Raji (cell line): Measurements from ENCODE around the gene COL11A1.

Experiments
- POLR2A ChIP-seq: IDR thresholded peaks from 2 replicates; pipeline ENCODE4 v1.6.1; 2011; ENCODE audit warnings: low read depth, low read length, control low read depth; ENCODE audit not compliant: insufficient read depth

Gene COL11A1

DNA sequence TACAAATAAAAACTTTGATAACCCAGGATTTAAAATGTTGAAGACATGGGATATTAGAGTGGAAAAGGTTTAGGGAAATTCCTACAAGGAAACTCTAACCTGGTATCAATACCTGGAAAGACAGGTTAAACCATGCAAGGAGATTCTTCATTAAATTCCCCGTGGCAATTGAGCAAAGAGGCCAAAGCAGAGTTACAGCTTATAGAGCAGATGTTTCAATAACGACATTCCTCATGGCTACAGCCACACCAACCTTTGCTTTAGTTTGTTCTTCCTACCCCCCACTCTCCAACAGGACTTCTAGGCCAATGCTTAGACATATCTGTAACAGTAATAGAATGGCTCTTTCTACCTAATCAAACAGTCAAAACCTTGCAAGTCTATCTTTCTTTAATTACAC lies 271.3 kb downstream of the COL11A1 start:
- no peak for TF ChIP-seq POLR2A

DNA sequence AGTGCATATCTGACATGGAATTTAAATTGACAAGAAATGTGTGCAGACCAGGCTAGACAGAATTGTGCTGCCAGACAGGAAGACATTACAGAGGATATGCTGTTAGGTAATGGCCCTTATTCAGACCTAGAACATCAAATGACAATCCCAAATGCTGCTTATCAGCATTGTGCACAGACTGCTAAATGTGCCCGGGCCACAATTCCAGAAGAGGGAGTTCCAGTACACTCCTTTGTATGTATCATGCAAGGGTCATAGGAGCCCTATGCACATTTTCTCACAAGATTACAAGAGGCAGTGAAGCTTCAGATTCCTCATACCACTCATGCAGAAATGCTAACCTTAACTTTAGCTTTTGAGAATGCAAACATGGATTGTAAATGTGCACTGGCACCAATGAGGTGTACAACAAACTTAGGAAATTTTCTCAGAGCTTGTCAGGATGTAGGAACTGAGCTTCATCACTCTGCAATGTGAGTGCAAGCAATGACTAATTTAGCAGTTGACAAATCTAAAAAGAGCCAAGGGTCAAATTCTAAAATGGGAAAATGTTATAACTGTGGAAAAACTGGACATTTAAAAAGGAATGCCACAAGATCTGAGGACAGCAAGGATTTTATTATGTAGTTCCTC lies 273.5 kb downstream of the COL11A1 start:
- no peak for TF ChIP-seq POLR2A

DNA sequence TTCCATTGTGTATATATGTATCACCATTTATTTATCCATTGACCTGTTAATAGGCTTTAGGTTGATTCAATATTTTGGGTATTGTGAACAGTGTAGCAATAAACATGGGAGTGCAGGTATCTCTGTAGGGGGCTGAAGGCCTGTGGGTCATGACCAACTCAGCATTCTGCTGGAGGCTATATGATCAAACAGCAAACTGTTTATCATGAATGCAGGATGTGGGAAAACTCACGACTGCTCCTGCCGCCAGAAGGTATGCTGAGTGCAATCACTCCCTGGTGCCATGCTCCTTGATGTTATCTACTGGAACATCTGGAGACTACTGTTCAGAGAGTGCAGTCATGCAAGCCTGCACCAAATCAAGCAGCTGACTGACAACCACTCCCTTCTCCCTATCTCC lies 275.2 kb downstream of the COL11A1 start:
- no peak for TF ChIP-seq POLR2A
